Epithelial cell of prostate (primary cell): ENCODE data around the gene CARD9.

ENCODE experiments used
- DNase-seq: peaks from one replicate; pipeline ENCODE4 v3.0.0-alpha.2; 2011; ENCODE audit warnings: low read depth, low spot score
- H3K27ac ChIP-seq: fragments of 450-650 bp; 2 replicates; pipeline ENCODE4 v1.5.1; 2017; ENCODE audit warnings: mild to moderate bottlenecking

CARD9 gene

DNA sequence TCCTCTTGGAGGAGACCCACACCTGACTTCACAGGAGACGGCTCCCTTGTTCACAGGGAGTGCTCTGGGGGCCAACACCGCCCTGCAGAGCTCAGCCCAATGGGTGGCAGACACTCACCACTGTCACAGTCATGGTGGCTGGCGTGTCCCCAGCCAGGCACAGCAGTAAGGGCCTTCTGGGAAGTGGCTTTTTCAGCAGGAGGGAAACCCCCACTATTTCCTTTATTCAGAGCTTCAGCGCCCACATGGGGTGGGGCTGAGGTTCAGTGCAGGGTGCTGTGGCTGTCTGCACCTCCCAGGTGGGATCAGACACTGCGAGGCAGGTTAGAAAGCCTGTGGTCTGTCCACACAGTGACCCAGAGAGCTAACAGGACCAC lies 30.1 kb upstream of the CARD9 start:
- no peak overlapping the region for H3K27ac ChIP-seq

DNA sequence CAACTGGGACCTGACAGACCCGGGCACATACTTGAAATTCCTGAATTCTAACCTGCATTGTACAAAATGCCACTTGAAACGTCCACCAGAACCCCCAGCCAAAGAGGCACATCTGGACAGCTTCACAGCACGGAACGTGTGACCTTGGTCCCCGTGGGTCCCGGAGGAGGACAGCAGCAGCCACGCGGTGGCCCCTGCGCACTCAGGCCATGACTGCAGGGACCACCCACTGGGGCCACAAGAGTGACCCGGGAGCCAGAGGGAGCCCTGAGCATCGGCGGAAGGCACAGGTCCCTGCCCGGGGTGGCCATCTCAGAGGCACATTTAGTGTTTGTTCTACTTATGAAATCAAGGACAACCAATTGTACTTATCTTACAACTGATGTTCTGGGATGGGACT lies 28.6 kb upstream of the CARD9 start:
- no peak for DNase-seq

More for the DNA sequence above, 30.1 kb upstream of the CARD9 start:
- no peak for DNase-seq

DNA sequence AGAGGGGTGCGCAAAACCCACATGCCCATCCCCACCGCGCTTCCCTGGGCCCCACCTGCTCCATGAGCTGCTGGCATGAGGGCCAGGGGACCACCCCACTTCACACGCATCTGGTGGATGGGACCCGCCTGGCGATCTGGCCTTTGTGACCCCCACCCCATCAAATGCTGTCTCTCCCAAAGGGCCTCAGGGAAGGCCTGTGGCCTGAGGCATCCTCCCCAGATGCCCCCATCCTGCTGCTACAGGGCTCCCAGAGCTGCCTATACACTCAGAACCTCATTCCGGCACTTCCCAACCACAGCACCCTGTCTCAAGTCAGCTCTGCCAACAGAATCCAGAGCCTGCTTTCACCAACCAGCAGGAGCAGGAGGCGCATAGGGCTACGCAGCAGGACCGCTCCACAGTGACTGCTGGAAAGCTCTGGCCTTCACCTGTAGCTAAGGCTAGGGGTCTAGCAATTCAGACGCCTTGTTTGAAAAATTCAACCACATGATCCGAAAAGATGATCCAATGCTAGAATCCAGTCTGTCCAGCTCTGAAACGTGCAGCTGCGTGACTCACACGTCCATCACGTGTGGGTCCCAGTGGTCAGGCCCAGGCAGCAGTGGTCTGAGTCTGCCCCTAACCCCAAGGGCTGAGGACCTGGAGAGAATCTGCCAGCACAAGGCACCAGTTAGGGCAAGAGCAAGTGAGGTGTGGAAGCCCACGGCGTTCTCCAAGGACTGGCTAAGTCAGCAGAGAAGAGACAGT lies 27.9 kb upstream of the CARD9 start:
- no peak for DNase-seq

More for the DNA sequence above, 28.6 kb upstream of the CARD9 start:
- H3K27ac ChIP-seq = no peak overlapping the region

GRCh38 chr9:136400038-136400834 lies 26.8 kb upstream of the CARD9 start, which contains the start of gene SNAPC4:
Gene SNAPC4, minus strand, starts transcription at chr9:136400170. Its CDS starts 1,742 bp downstream, at chr9:136398428.
- peak within 1 kb of the TSS; percentile 26 for H3K27ac ChIP-seq
- peak; percentile 36 for DNase-seq

More for the DNA sequence above, 27.9 kb upstream of the CARD9 start:
- H3K27ac ChIP-seq = no peak overlapping the region

DNA sequence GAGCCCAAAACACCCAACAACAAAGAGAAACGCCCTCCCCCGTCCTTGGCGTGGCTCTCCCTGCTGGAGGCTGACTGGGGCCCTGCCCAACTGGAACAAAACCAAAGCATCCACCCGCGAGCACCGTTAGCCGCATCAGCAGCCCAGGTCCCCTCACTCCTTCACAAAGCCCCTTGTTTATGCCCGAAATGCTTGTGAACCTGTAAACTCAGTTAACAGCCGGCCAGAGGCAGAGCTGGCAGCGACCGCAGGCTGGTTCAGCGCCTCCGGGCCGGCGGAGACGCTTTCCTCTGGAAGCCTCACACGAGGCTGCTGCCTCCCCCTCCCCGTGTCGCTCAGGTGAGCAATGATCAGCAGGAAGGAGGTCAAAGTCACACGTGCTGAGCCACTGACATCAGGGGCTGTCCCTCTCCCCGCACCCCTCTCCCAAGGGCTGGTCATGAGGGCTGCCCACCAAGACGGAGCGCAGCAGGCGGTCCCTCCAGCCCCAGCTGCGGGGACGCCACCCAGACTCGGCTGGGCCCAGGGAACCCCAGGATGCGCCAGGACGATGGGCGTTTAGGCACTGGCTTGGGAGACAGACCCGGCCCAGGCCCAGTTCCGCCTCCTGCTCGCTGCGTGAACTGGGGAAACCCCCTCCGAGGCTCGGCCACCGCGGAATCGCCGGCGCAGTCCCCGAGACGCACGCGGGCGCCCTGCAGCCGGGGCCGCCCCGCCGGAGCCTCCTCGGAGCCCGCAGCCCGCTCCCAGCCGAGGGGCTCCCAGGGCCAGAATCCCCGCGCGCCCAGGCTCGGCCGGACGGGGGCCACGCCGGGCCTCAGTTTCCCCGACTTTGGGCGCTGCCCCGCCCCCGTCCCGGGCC lies 25.9 kb upstream of the CARD9 start:
- peak overlapping the region; percentile 26 for H3K27ac ChIP-seq
- no peak for DNase-seq

GRCh38 chr9:136398286-136398685 lies 24.8 kb upstream of the CARD9 start:
- H3K27ac ChIP-seq = no peak overlapping the region
- DNase-seq = no peak

GRCh38 chr9:136397643-136398042 lies 24.2 kb upstream of the CARD9 start:
- no peak overlapping the region for H3K27ac ChIP-seq
- DNase-seq = no peak

DNA sequence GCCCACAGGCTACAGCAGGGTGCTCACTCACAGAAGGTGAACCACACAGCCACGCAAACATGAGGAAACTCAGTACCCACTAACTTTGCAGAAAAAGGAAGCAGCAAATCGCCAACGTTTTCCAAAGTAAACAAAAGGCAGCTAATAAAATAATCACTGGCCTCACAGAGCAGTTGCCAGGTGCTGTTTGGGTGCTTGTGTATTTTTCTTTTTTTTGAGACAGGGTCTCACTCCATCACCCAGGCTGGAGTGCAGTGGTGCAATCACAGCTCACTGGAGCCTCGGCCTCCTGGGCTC lies 22.7 kb upstream of the CARD9 start:
- H3K27ac ChIP-seq = no peak overlapping the region
- no peak for DNase-seq

DNA sequence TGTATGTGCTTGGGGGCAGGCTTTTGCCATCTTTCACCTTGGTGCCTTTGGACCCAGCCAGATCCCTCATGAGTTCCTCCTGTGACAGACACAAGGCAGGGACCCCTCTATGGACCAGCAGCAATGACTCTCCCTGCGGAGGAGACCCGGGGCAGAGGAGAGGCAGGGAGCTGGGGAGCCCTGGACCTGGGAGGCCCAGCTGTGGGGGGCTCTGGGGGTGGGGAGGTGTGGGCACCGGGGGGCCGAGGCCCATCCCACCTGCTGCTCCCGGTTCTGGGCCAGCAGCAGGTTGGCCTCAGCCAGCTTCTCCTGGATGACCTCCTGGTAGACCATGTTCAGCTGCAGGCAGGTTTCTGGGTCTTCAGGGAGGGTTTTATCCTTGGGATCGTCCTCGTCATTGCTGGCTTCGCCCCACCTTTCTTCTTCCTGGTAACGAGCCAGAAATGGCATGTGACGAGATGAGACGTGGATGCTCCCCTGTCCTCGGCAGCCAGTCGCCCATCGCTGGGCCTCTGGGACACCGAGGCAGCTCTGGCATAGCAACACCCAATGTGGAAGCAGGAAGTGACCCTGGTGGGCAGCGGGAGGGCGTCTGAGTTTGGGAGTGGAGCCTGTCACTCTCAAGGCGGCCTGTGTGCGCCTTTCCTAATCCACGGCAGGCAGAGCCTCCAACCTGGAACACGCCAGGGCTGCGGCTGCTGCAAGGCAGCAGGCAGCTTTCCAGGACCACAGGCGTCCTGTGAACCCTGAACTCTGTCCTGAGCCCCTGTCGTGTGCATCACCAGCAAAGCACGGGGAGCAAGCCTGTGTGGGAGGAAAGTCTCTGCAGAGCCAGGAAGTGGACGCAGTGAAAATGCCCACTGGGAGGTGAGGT lies 22.1 kb upstream of the CARD9 start:
- DNase-seq = no peak
- no peak overlapping the region for H3K27ac ChIP-seq

- H3K27ac ChIP-seq = no peak overlapping the region
- DNase-seq = no peak
Measured at GRCh38 chr9:136395020-136395340, 21.5 kb upstream of the CARD9 start.

DNA sequence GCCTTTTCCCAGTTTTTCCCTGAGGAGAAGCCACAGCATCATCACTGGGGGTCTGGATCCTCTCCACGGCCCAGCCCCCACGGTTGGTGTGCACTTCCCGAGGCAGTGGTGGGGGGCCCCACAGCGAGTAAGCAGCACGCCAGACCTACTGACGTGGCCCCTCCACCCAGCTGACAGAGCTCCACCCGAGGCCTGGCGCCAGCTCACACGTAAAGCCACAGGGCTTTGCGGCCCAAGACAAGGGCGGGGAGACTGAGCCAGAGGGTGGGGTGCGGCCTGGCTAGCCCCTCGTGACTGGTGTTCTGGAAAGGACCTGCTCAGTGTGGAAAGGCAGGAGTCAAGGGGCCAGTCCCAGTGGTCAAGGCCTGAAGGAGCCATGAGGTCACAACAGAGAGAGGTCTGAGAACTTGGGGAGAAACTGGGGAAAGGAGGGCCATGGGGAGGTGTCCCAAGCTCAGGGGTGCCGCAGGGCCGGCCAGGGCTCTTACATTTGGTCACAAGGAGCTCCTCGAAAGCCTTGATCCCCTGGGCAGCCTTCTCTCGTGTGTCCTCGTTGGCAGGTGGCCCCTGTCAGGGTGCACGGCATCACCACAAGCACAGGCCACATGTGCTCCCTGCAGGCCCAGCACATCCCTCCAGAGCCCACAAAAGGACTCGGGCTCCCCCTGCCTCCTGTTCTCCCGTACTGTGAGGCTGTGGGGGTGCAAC lies 21.0 kb upstream of the CARD9 start:
- DNase-seq = no peak

GRCh38 chr9:136393531-136393930 lies 20.1 kb upstream of the CARD9 start:
- DNase-seq = no peak
- H3K27ac ChIP-seq = no peak overlapping the region

More for the DNA sequence above, 21.0 kb upstream of the CARD9 start:
- no peak overlapping the region for H3K27ac ChIP-seq

GRCh38 chr9:136392538-136393449 lies 19.3 kb upstream of the CARD9 start:
- DNase-seq = no peak

DNA sequence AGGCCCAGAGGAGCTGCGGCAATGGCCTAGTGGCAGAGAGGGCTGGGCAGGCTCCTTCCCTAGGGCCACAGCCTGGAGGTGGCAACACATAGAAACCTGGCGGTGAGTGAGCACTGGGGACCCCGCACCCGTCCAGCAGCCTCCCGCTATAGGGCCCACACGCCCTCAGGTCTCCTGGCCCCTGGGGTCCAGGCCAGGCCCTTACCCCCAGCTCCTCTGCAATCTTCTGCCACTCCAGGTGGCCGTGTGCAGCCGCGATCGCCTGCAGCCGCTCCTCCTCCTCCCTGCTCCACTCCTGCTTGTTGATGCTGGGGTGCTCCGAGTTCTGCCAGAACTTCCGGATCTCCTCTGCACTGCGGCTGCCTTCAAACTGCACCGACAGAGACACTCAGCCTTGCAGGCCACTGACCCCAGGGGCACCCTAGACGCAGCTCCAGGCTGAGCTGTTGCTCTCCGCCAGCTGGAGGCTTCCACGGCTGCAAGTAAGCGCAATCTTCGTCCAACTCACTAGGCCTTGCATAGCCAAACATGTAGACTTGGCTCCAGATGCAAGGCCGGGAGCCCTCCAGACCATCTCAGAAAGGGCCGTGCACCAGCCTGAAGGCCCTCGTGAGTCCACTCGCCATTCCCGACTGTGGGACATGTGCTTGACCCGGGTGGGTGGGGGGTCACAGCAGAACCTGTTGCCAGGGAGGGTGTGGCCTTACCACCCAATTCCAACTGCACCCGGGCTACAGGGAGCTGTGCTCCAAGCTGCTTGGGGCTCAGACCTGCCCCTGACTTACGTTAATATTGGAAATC lies 18.5 kb upstream of the CARD9 start:
- DNase-seq = no peak
- H3K27ac ChIP-seq = no peak overlapping the region

More at GRCh38 chr9:136392538-136393449, 19.3 kb upstream of the CARD9 start:
- H3K27ac ChIP-seq = no peak overlapping the region

DNA sequence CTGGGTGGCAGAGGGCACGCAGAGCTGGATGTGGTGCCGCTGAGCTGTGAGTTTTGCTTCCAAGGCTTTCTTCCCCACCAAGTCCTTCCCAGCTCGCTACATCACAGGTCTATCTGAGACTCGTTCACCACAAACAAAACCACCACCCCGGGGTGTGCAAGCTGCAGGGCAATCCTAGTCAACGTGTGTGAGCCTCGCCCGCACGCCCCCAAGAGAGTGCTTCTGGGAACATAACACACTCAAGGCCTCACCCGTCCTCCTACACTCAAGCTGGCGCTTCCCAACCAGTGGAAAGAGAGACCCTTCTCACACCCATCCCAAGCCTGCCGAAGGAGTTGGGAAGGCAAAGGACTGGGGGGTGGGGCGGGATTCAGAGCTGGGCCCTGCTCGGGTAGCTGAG lies 15.9 kb upstream of the CARD9 start:
- H3K27ac ChIP-seq = no peak overlapping the region
- no peak for DNase-seq

DNA sequence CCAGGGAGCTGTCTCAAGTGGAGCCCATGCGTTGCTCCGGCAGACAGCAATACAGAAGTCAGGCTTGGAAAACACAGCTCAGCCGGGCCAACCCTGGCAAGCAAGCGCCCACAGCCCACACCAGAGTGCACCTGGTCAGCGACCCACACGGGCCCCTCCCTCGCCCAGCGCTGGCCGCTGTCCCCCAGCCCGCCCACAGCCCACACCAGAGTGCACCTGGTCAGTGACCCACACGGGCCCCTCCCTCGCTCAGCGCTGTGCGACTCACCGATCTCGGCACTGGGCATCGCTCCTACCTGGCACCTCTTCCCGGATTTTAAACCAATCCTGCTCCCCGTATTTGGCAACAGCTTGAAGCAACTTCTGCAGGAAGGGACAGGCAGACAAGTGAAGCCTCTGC lies 13.7 kb upstream of the CARD9 start:
- H3K27ac ChIP-seq = no peak overlapping the region
- DNase-seq = no peak

DNA sequence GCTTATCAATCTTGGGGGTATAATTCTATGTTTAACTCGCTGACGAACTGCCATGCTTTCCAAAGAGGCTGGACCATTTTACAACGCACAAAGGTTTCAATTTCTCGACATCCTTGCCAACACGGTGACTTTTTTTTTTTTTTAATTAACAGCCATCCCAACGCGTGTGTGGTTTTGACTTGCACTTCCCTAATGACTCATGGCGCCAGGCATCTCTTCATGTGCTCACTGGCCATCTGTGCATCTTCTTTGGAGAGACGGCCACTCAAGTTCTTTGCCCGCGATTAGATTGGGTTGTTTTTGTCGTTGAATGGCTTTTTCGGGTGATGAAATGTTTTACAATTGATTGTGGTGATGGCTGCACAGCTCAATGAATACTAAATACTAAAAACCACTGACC lies 12.5 kb upstream of the CARD9 start:
- no peak for DNase-seq

DNA sequence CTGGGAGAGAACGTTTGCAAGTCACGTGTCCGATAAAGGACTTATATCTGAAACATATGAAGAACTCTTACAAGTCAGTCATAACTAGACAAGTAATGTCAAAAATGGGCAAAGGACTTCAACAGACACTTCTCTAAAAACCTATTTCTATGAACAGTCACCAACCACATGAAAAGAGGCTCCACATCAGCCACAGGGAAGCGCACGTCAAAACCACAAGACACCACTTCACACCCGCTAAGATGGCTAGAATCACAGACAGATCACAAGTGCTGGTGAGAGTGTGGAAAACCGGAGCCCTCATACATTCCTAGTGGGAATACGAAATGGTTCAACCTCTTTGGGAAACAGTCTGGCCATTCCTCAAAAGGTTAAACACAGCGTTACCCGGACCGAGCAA lies 11.5 kb upstream of the CARD9 start:
- DNase-seq = no peak
- no peak overlapping the region for H3K27ac ChIP-seq

More for the DNA sequence above, 12.5 kb upstream of the CARD9 start:
- H3K27ac ChIP-seq = no peak overlapping the region
